ENCODE measurements around the gene SMC4.

DNA sequence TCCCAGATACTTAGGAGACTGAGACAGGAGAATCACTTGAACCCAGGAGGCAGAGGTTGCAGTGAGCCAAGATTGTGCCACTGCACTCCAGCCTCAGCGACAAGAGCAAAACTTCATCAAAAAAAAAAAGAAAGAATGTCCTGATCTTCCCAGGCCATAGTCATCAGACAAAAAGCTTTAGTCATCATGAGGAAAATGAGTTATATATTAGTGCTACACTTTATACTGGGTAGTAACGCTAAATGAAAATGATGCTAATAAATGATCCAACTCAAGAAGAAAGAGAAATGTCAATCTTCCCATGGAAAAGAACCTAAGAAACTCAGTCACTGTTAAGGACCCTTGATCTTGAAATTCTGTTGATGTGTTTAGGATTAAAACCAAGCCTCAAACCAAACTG, 76.4 kb downstream of the SMC4 start:
- TF ChIP-seq POLR2AphosphoS5 (IDR thresholded peaks at IDR 0.05; ENCODE audit: borderline replicate concordance, low read depth, low read length), result no peak
- TF ChIP-seq EZH2 (IDR thresholded peaks at IDR 0.05), result no peak
